HL-60/S4 treated with phorbol 12-myristate 13-acetate at 8.2 ng/mL for 4 days and 3 days (cell line): ENCODE data around the gene BTRC.

Experiments
- in situ Hi-C: fragments of 300-500 bp; cut with MboI; formaldehyde crosslinking; loops from 2 replicates; pipeline ENCODE4 v1.15.0; 2022; ENCODE audit warnings: low sequenced_read_pairs

Gene BTRC

GRCh38 chr10:101513733-101514132 lies 159.8 kb downstream of the BTRC start:
- in situ Hi-C loops = no loop called here

GRCh38 chr10:101525848-101526247 lies 171.9 kb downstream of the BTRC start:
- in situ Hi-C loops = no loop called here

- in situ Hi-C loops = no loop called here
Measured at GRCh38 chr10:101529207-101529606, 175.2 kb downstream of the BTRC start.

GRCh38 chr10:101529725-101530553 lies 176.0 kb downstream of the BTRC start:
- in situ Hi-C loops = no loop called here

GRCh38 chr10:101535949-101536348 lies 182.0 kb downstream of the BTRC start:
- in situ Hi-C loops = no loop called here

- in situ Hi-C loops = no loop called here
Measured at GRCh38 chr10:101536800-101537199, 182.8 kb downstream of the BTRC start.

- in situ Hi-C loops = no loop called here
Measured at GRCh38 chr10:101538446-101538845, 184.5 kb downstream of the BTRC start.

GRCh38 chr10:101545898-101546297 lies 191.9 kb downstream of the BTRC start:
- in situ Hi-C loops = no loop called here

GRCh38 chr10:101550965-101551364 lies 197.0 kb downstream of the BTRC start:
- in situ Hi-C loops = loop anchor here (25.0 kb wide), 1 partner anchor 339 kb away; no protein-coding TSS in a partner anchor

GRCh38 chr10:101552442-101552841 lies 198.5 kb downstream of the BTRC start:
- in situ Hi-C loops = loop anchor here (25.0 kb wide), 1 partner anchor 340 kb away; no protein-coding TSS in a partner anchor

- in situ Hi-C loops = loop anchor here (25.0 kb wide), 1 partner anchor 345 kb away; no protein-coding TSS in a partner anchor
Measured at GRCh38 chr10:101557541-101557940, 203.6 kb downstream of the BTRC start.

GRCh38 chr10:101558204-101558603 lies 204.2 kb downstream of the BTRC start:
- in situ Hi-C loops = loop anchor here (25.0 kb wide), 1 partner anchor 346 kb away; no protein-coding TSS in a partner anchor

GRCh38 chr10:101558671-101559595 lies 205.0 kb downstream of the BTRC start:
- in situ Hi-C loops = loop anchor here (25.0 kb wide), 1 partner anchor 347 kb away; no protein-coding TSS in a partner anchor

GRCh38 chr10:101559596-101560297 lies 205.8 kb downstream of the BTRC start:
- in situ Hi-C loops = loop anchor here (25.0 kb wide), 1 partner anchor 347 kb away; no protein-coding TSS in a partner anchor

- in situ Hi-C loops = loop anchor here (25.0 kb wide), 1 partner anchor 348 kb away; no protein-coding TSS in a partner anchor
Measured at GRCh38 chr10:101560298-101561067, 206.5 kb downstream of the BTRC start.

GRCh38 chr10:101561068-101561915 lies 207.3 kb downstream of the BTRC start:
- in situ Hi-C loops = loop anchor here (25.0 kb wide), 1 partner anchor 349 kb away; no protein-coding TSS in a partner anchor

GRCh38 chr10:101562231-101562630 lies 208.3 kb downstream of the BTRC start:
- in situ Hi-C loops = loop anchor here (25.0 kb wide), 1 partner anchor 350 kb away; no protein-coding TSS in a partner anchor

GRCh38 chr10:101563007-101563406 lies 209.0 kb downstream of the BTRC start:
- in situ Hi-C loops = loop anchor here (25.0 kb wide), 1 partner anchor 351 kb away; no protein-coding TSS in a partner anchor
